ENCODE results near the gene KLK1.

The KLK1 gene

DNA sequence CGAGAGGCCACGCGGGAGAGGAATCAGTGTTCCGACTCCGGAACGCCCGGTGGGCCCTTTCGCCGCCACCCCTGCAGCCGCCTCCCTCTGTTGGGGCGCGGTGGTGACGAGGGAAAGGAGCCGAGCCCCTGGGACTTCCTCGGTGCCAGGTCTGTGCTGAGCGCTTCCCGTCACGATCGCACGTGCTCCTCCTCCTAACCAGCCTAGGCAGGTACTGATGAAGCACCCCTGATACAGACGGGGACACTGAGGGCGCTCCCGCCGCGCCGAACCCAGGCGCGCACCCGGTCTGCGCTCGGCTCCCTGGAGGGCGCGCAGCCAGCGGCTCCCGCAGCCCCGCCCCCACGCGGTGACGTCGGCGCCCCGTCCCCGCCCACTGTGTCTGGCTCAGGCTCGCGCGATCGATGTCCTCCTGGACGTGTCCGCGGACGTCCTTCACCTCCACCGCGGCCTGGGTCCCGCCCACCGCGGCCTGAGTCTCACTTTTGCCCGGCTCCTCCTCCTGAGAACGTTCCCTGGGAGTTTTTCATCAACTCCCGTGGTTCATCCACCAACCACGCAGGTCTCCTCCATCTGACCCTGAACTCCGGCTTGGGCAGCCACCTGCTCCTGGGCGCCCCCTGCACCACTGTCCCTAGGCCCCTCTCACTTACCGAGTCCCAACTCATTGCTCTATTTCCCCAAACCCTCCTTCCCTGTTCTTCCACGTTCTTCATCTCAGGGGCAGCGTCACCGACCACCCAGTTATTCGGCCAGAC is 12.4 kb upstream of the KLK1 start:
- no peak for DNase-seq

DNA sequence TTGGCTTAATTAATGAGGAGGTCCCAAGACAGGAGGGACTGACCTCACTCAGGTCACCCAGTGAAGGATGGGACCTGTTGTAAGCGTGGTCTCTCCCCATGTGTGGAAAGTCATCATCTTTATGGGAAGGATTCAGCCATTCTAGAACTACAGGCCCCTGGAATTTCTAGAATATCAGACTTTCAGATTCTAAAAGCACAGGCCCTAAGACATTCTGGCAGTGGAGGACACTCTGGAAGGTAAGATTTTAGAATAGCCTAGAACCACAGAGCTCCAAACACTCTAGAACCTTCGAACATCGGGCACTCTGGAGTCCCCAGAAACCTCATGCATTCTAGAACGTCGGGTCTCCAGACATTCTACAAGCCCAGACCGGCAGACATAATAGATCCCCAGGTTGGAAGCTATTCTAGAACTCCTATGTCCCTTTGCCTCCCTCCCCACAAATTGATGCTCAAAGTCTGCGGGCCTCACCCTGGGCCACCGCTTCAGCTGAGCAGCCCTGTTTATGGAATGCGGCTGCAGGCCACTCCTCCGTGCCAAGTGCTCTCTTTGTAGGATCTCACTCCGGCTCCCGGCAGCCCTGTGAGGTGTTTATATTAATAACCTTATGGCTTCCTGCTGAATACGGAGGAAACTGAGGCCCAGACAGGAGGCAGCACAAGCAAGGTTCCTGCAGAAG is 11.7 kb upstream of the KLK1 start:
- DNase-seq, result no peak

DNA sequence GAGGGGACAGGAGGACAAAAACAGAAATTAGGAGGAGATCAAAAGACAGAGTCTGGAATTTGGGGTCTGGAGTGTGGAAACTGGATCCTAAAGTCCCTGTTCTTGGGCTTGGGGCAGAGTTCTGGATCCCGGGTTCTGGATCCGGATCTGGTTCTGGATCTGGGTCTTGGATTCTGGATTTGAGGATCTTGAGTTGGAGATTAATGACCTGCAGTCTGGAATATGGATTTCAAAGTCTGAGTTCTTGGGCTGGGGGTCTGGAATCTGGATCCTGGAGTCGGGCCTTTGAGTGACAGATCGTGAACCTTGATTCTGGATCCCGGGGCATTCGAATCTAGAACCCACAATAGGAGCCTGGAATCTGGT is 10.2 kb upstream of the KLK1 start:
- no peak for DNase-seq

DNA sequence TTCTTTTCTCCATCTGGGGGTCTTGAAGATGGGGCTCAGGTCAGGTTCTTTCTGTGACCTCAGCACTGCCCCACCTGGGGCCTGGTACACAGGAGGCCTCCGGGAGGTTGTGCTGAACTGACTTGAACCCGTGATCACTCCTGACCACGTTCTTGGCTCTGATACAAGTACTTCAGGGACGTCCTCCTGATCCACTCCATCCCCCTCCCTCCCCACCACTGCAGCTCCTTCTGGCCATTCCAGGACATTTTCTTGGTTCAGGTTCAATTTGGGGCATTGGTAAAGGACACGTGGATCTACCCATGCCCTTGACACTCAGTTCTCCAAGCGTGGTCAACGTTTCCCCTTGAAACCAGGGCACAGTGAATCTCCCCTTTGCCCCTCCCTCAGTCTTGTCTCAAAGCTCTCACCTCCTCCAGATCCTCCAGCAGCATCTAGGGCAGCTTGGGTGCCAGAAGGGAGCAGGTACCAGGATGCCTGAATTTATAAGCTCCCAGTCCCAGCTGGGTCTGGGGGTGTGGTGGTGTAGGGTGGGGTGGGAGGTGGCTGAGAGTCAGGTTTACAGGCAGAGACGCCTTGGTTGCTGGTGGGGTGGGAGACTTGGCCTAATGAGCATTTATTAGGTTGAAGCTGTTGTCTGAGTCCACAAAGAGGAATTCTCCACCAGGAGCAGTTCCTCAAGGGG is 9.7 kb upstream of the KLK1 start, which contains the start of gene KLK15:
KLK15 (minus strand) TSS at position 458 of the 685 bp plus-strand sequence. CDS start 2,082 bp downstream, outside the sequence.
- no peak for DNase-seq

DNA sequence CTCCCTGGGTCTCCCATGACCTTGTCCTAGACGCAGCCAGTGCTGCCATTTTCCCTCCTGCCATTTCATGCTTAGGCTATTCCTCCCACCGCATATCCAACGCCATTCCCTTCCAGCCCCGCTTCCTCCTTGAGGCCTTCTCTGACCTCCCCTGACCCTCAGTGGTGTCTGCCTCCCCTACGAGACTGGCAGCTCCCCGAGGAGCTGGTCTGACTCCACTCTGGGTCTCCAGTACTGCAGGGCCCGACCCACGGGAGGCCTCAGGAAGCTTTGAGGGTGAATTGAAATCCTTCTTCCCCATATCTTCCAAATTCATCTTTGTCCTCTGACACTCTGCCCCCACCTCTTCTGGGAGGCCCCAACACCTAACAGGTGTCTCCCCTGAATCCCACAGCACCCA is 9.1 kb upstream of the KLK1 start:
- no peak for DNase-seq

DNA sequence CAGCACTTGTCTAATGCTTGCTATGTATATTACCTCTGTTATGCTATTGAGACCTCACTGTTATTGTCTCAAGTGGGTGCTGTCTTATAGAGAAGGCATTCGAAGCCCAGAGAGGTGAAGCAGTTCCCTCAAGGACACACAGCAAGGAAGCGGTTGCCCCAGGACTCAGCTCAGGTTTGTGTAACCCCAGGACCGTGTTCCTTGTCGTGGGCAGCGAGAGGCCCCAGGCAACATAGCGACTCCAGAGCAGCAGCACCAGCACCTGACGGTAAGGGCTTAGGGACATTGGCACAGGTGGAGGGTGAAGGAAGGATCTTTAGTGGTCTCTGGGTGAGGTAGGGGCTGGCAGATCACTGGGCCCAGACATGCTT is 7.4 kb upstream of the KLK1 start:
- DNase-seq, result no peak

DNA sequence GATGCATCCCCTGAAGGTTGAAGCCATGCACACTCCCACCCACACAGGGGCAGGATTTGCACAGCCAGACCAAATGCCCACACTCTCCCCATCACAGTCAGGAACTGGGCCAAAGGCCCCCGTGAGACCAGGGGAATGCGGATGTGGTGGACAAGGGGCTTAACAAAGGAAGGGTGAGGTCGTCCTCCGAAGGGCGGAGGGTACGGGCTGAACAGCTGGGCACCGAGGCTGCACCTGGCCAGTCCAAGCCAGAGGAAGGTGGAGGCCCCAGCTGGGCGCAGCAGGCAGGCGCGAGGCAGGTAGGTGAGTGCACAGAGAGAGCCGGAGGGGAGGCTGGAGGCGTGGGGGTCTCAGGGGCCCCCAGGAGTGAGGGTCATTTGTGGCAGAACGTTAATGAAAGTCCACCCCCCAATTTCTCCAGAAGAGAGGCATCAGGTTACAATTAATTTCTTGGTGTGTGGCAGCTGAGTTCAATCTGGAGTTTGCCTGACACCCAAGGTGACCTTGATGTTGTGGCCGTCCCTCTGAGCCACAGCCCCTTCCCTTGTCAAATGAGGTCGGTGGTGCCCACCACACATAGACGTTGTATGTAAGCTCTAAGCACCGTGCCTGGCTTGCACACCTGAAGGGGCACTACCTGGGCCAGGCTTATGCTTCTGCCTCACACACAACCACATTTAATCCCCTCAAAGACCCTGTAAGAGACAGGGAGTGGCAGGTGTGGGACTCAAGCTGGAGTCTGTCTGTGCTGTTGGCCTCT is 6.9 kb upstream of the KLK1 start:
- DNase-seq, result no peak

DNA sequence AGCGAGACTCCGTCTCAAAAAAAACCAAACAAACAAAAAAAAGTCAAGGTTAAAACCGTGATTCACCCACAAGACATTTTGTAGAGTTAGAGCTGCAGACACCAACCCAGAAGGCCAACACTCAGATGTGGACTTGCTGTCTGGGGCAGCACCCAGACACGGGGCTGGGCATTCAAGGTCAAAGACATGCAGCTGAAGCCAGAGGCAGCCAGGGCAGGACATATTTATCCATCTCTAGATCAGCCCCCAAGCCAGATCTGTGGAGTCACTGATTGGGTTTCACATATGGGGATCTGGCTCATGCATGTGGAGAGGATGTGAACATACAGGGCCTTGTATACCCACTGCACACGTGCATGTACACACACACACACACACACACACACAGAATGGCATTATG is 6.2 kb upstream of the KLK1 start:
- DNase-seq, result no peak

DNA sequence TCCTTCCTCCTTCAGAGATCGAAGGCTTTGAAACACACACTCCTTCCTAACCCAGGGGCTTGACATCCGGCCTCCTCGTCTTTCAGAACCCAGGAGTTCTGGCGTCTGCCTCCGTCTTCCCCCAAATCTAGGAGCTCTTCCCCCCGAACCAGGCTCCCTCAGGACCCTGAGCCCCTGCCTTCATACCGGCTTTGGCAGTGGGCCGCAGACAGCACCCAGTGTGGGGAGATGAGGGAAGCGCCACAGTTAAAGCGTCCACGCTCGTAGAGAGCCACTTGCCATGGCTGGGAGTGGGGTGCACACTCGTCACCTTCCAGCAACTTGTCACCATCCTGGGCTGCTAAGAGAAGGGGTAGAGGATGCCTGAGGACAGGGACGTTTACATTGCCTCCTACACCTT is 3.9 kb upstream of the KLK1 start:
- DNase-seq, result no peak

DNA sequence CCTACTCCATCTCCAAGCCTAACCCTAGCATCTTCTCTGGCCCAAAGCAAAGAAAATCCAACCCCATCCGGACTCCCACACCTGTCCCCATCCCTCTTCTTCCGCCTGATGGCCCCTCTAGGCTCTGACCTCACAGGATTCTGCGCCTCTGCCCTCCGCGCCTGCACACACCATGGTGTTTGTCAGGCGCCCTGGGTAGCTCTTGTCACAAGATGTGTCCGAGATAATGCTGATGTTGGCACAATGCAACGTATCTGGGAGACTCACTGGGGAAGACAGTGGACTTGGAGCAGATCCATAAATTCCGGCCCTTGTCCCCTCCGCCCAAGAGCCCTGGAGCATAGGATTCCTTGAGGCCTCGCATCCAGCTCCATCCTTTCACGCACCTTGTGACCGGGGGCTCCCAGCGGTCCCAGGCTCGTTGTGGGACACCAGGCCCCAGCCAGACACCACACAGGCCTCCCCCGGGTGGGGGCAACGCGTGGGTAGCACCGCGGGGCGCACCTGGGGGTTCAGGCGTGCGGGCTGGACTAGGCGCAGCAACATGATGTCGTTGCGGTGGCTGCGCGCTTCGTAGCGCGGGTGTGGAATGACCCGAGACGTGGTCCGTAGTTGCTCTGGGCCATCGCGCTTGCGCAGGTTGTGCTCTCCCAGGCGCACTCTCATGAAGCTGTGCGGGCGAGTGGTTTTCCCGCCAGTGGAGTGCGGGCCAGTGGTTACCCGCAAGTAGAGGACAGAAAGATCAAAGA is 3.1 kb upstream of the KLK1 start:
- no peak for DNase-seq

DNA sequence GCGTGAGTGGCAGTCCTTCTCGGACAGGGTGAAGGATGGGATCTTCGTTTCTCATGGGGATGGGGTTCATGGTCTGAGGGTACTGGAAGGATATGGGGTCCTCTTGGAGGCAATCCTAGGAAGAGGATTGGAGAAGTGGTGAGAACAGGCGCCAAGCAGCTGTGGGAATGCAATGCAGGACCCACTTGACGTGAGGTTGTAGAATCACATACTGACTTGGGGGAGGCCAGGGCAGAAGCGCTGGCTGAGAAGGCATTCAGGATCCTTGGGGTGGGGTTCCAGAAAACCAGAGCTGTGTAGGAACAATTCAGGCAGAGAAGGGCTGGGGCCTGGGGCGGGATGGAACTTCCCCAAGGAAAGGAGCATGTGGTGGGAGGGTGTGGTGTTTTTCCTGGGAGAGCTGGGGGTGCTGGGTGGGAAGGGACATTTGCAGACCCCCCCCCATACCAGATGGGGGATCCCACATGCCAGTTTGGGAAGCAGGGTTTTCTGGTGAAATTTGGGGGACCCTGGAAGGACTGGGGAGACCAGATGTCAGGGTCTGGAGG is 852 bp downstream of the KLK1 start:
- DNase-seq, result no peak

DNA sequence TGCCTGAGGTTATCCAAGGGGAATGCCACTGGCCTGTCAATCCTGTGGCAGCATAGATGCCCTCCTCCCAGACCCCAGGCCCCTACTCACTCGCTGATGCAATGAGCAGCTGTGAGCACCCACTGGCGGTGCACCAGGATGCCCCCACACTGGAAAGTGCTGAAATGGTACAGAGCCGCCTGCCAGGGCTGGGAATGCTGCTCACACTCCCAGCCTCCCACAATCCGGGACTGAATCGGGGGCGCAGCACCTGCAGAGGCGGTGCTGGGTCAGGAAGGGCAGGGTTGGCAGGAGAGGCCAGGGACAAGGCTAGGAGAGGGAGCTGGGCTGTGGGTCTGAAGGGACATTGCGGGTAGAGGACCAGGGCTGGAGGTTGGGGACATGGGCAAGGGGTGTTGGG is 2.0 kb downstream of the KLK1 start:
- DNase-seq, result no peak

DNA sequence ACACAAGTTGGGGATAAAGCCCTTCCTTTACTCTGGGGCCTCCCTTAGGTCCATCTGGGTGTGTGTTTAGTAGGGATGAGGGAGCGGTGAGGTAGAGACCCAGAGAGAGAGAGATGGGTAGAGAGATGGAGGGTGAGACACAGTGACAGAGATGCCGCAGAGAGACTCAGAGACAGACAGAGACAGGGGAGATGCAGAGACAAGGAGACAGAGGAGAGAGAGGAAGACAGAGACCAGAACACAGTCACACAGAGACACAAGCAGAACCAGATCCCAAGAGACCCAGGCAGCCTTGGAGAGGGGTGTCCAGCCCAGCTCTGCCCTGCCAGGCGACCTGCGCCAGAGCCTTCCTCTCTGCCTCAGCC is 2.4 kb downstream of the KLK1 start:
- no peak for DNase-seq

DNA sequence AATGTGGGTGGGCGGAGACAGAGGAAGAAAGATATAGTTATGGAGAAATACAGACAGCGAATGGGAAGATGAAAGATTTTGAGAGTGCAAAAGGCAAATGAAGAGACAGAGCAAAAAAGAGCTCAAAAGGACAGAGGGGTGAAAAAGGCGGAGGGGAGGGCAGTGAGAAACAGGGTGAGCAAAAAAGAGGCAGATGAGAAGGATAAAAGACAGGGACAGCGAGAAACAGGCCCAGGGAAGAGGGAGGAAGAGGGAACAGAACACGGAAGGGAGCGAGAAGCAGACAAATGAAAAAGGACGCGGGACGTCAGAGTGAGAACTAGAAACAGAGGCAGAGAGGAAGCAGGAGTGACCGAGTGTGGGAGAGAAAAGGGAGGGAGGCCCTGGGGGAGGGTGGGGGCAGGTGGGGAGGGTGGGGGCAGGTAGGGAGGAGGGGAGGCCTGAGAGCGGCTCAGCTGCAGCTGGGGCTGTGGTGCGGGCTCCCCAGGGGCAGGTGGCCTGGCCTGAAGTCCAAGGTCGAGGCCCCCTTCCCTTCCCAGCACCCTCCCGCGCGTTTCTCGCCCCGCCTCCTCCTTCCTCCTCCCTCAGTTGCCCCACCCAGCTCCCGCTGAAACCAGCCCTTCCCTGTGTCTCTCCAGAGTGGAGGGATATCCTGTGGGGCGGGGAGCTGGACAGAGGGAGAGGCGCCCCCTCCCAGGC is 2.9 kb downstream of the KLK1 start:
- no peak for DNase-seq

DNA sequence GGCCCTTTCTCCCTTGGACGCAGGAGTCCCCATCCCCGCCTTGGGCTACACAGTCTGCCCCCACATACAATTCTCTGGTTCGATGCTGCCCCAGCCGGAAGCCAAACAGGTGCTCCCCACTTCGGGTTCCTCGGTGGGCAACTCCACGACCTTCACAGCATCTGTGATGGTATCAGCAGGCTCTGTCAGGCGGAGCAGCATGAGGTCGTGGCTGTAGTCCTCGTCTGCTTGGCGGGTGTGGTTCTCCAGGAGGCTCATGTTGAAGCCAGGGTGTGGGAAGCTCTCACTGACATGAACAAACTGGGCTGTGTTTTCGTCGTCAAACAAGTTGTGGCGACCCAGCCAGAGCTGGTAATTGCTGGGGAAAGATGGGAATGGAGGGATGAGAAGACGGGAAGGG is 3.5 kb downstream of the KLK1 start:
- no peak for DNase-seq

DNA sequence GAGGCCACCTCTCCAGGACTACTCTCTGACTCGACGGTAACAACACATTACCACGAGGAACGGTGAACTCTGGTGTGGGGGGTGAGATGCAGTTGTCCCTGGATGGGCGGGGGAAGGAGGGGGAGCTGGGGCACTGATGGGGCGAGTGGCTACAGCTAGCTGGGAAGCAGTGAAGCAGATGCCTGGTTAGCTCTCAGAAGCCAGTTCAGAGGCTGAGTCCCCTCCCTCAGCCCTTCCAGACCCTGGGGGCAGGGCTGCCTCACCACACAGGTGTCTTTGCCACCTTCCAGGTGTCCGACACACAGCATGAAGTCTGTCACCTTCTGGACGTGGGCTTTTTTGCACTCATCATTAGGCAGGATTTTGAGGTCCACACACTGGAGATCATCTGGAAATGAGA is 4.0 kb downstream of the KLK1 start:
- no peak for DNase-seq

DNA sequence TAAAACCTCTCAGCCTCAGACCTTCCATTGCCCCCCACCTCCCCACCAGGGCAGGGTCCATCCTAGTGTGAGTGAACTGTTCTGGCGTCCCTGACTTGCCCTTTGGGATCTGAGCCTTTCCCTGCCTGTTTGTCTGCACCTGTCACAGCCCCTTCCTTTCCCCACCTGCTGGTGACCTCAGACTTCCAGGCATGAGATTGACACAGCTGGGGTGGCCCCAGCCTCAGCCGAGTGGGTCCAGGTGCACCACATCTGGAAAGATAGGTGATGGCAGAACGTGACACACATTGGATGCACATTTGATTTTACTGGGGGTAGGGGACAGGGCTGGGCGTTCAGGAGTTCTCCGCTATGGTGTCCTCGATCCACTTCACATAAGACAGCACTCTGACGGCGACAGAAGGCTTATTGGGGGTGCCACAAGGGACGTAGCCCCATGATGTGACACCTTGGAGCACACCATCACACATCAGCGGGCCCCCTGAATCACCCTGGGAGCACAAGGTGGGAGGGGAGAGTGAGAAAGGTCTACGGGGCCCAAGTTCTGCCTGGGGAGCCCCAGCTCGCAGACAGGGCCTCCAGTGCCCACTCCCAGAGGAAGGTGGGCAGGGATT is 4.6 kb downstream of the KLK1 start:
- DNase-seq, result no peak

DNA sequence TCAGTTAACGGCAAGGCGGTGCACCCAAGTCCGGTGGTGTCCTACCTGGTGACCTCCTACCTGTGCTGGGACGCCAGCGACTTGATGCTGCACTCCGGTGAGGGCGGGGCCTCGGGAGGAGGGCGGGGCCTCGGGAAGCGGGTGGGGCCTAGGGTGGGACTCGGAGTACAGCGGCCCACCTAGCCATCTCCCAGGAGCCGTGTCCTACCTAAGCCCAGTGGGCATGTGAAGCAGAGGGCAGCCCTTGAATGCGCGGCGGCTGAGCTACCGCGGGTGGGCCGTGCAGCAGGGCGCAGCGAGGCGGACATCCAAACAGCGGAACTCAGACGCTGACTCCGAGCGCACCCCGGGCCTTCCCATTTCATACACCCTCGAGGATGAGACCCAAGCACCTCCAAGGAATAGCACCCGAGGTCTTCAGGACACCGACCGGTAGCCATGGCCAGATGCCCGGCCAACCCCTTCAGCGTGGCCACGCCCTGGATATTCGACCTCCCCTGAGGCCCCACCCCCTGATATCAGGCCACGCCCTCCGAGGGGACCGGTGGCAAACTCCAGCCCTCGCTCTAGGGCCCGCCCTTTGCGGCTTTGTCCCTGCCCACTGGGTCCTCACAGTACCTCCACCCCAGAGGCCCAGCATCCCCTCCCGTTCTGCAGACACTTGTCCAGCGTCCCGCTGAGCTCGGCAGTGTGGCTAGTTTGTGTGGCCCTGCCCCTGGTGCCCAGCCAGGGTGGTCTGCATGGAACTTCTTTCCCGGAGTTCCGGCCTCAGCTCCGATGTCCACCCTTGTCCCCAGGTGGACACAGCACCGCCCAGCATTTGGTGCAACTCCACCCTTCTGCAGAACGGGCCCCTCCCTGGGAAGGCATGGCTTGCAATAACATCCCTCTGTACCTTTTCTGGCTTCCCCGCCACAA is 5.4 kb downstream of the KLK1 start:
- DNase-seq, result peak; percentile 27

DNA sequence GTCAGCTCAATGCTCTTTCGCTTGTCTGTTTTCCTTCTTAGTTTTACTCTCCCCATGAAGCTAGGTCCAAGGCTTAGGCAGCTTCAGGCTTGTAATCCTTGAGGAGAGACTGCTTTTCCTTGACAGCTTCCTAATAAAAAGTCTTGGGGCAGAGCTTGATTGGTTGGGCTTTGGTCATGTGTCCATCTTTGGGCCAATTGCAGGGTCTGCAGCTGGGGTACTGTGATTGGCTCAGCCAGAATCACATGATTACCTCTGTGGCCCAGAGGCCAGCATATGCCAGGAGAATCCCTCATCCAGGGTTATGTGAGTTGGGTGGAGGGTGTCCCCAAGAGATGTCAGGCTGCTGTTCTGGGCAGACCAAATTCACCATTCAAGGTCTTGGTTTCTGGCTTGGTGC is 8.1 kb downstream of the KLK1 start:
- no peak for DNase-seq

DNA sequence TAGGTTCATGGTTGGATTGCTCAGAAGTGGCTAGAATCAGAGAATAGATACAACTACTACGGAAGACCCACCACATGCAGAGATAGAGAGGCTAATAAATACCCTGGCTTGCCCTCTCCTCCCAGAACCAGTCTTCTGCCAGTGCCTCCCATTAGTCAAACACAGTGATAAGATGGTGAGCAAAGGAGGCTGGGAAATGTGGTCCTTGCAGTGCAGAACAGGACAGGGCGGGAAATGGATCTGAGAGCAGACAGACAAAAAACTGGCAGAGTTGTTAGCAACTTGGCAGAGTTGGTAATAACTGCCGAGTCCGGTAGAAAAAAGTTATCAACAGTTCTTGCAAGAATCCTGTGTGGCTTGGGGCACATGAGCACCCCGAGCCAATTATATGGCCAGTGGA is 8.7 kb downstream of the KLK1 start:
- no peak for DNase-seq
